NK-92 treated with Interleukin-12 subunit alpha and Interleukin-12 subunit beta, amount 100 ng/mL, for 24 hours (cell line): ENCODE results near the gene INA.

Experiments
- DNase-seq: peaks from one replicate; lab custom pipeline; 2025; lab: John Stamatoyannopoulos, UW

INA gene

DNA sequence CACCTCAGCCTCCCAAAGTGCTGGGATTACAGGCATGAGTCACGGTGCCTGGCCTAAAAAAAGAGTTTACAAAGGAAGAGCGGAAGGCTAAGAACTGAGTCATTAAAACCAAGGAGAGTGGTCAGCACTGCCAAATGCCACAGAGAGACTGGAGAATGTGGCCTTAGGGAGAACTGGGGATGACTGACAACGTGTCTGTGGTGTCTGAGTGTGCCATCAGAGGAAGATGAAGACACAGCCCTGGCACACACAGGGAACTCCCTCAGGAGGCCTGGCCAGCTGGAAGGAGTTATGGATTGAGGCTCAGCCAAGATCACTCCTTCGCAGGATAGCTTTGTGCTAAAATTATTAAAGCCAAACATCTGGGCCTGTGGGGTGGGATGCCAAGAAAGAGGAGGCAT, 3.9 kb upstream of the INA start:
- DNase-seq: no peak

DNA sequence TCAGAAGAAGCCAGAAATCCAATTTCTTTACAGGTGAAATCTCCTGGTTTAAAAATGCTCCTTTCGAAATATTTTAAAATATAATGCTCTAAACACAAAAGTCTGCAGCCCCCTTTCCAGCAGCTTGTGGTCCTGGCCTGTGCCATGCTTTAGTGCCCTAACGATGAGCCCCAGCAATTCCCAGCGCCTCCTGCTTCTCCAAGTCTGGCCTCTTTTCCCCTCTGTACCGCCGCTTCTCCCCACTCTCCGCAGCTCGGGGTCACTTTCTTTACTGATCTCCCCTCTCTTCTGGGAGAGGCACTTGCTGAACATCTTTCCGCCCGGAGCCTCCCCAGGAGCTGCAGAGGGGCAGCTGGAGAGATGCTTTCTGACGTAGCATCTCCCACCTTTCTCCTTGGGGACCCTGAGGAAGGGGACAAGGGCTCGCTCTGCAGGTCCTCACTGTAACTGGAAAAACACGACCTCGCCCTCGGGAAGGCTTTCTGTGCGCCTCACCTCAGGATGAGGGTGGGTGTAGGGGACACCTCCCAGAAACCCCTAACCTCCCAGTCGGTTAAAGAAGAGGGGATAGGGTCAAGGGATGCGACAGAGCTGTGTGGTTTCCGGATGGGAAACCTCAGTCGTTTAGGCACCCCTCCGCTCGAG, 565 bp upstream of the INA start:
- no peak for DNase-seq

DNA sequence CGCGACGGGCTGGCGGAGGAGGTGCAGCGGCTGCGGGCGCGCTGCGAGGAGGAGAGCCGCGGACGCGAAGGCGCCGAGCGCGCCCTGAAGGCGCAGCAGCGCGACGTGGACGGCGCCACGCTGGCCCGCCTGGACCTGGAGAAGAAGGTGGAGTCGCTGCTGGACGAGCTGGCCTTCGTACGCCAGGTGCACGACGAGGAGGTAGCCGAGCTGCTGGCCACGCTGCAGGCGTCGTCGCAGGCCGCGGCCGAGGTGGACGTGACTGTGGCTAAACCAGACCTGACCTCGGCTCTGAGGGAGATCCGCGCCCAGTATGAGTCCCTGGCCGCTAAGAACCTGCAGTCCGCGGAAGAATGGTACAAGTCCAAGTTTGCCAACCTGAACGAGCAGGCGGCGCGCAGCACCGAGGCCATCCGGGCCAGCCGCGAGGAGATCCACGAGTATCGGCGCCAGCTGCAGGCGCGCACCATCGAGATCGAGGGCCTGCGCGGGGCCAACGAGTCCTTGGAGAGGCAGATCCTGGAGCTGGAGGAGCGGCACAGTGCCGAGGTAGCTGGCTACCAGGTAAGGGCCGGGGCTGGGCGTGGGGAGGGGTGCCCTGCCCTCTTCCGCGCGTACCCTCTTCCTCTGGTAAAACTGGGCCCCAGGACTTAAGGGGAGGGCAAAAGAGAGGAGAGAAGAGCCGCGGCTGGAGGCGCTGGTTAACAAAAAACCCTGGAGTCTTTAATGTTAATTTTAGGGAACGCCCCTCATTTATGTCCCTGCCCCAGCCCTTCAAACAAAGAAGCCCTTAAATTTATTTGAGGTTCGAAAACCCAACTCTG, 987 bp downstream of the INA start:
- DNase-seq: no peak

DNA sequence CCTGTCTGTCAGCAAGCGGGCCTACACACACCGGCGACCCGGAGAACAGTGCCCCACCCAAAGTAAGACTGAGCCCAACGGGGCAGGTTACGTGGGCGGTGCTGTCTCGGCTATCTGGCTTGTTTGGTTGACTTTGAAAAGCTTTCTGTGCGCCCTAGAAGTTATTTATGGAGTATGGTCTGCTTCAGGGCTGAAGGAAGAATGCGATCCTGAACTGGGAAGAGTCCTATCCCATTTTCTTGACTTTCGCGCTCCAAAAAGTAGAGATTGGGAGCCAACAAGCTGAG, 1.5 kb downstream of the INA start:
- no peak for DNase-seq

DNA sequence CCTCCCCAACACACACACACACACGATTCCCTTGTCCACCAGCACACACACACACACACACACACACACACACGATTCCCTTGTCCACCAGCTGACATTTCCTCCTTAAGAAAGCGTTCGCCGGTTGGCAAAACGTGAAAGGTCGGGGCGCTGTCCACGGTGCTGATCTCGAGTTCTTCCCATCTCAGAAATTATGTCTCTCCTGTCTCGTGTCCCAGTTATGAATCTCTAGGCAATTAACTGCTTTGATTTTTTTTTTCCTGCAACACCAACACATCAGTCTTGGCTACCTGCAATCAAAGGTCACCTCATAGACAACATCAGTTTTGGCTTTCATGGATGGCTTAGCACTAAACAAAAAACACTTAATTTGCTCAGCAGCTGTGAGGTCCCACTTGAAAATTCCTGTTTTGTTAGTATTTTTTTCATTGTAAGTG, 1.9 kb downstream of the INA start:
- no peak for DNase-seq

DNA sequence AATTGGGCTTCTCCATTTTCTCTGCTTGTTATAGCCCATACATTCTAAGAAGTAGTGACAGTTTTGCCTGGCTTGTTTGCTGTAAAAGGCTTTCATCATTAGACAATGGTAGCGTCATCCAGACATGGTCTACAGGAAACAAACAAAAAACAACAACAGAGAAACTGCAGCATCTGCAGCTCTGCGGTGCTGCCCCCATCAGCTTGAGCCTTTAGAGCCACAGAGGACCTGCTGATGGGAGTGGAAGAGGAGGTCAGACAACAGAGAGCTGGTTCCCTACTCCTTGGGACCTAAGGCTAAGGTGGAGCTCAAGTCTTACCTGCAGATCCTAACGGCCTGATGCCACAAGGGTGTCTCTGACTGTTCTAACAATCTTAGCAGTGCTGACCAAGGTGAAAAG, 3.1 kb downstream of the INA start:
- no peak for DNase-seq

DNA sequence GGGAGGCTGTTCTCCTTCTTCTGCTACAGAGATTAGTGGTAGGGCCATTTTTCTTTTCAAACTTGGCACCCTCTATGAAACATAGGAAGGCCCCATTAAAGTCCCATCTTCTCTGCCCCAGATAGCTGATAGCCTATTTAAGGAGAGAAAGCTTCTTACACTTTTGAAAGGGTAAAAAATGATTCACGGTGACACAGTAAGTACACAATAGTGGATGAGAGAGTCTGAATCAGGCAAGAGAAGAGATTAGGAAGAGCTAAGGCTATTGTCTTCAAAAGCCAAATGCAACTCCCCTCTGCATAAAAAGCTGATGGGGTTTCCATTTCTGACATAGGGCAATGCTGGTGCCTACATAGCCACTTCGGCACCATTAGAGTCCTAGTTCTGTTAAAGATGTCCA, 3.6 kb downstream of the INA start:
- DNase-seq: no peak

DNA sequence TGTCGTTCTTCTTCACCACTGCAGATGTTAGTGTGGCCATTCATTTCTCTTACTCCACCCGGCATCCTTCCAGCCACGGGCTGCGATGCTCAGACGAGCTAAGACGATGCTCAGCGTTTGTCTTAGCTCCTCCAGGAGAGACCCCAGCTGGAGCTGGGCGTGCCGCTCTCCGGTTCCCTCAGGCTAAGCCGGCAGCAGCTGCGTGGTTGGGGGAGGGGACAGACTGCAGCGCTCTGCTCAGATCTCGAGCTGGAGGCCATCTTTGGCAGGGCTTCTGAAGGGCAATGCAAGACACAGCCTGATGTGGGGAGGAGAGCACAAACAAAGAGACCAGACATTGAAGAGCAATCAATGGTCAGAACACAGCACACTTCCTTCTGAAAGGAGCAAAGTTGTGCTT, 4.8 kb downstream of the INA start:
- no peak for DNase-seq

DNA sequence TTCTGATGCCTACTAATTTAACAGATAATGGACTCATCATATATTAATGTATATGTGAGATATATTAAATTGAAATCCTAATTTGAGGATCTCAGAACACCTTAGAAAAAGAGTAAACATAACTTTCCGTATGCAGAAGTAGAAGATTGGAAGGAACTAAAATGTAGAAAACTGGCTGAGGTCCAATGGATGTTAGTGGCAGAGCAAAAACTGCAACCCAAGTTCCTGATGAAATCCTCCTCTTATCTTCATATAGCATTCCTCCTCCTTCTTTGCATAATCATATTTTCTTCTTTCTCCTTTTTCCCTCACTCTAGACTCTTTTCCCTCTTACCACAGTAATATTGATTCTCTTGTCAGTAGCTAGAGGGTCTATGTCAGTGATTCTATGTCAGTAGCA, 6.0 kb downstream of the INA start:
- DNase-seq: no peak

DNA sequence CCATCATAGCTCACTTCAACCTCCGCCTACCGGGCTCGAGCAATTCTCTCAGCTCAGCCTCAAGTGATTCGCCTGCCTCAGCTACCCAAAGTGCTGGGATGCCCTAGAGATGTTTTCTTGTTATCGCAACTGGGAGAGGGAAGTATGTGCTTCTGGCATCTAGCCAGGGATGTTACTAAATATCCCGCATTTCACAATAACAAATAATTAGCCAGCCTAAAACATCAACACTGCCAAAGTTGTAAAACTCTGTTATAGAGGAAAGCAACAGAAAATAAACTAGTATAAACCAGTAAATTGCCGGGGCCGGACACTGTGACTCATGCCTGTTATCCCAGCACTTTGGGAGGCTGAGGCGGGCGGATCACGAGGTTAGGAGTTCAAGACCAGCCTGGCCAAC, 7.2 kb downstream of the INA start:
- DNase-seq: no peak

DNA sequence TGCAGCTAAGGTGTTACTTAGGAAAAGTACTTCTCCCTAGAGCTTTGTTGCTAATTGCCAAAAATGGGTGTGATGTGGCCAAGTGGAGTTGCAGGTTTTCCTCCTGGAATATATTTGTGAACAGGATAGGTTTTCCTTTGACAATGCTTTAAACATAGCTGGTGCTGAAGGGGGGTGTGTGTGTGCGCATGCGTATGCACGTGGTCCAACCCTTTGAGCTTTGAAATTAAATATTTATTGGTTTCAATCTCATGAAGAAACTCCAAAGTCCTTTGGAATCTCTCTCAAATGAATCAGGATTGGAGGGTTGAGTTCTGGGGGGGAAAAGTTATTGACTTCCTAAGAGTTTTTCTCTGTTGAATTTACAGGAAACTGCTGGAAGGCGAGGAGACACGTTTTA, 11.1 kb downstream of the INA start:
- no peak for DNase-seq

DNA sequence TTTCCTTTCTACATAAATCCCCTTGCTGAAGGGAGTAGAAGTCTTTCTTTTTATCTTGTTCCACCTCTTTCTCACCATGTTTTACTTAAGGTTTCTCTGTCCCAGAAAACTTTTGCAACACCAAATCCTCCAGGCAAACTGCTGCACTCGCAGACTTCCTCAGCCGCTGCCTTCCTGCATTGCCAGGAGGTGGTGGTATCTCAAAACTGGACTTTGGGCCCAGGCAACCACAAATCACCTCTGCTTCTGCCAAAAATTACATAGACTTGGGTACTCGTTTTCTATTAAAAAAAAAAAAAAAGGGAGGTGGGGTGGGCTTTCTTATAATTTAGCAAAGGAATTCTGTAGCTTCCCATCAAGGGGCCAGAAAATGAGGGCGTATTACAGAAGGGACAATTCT, 14.7 kb downstream of the INA start:
- DNase-seq: no peak

DNA sequence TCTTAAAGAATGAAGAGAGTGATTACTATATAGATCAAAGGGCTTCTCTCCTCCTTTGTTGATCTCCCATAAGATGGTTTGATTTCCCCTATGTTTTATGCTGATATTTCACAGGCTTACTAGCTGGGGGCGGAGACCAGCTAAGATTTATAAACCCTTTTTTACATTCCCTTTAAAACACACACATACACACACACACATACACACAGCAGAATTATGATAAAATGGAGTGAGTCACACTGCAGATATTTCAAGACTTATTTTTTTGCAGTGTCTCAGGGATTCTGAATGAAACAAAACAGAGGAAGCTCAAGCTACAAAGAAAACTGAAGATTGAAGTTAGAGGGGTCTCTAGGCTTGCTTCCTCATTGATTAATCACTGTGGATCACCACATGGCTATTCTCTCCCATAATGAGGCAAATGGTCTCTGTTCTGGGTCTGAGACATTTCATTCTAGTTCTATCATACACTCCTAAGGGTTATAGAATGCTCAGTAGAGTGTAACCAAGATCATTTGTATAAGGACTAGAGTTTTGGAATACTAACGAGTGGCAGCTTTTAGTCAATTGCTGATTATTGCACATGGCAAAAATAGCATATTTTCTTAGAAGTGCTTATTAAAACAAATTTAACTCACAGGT, 18.6 kb downstream of the INA start:
- DNase-seq: no peak

DNA sequence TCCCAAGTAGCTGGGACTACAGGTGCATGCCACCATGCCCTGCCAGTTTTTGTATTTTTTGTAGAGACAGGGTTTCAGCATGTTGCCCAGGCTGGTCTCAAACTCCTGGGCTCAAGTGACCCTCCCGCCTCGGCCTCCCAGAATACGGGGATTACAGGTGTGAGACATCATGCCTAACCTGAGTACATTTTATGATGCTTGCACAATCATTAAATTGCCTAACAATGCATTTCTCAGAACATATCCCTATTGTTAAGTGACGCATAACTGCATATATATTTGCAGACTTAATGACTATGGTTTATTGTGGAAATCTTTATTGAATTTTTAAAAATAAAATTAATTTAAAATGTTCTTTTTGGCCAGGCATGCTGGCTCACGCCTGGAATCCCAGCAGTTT, 30.7 kb downstream of the INA start:
- no peak for DNase-seq

DNA sequence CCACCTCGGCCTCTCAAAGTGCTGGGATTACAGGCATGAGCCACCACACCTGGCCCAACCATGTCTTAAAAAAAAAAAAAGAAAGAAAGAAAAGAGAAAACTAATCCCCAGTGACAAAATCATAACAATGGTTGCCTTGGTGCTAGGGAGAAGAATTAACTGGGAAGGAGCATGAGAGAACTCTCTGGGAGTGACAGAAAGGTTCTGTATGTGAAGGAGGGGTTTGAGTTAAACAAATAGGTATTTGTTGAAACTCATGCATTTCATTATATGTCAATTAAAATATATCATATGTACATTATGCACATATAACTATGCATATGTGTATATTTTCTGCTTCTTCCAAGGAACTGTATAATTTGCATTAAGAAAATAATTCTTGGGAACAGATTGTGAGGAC, 33.3 kb downstream of the INA start:
- DNase-seq: no peak

DNA sequence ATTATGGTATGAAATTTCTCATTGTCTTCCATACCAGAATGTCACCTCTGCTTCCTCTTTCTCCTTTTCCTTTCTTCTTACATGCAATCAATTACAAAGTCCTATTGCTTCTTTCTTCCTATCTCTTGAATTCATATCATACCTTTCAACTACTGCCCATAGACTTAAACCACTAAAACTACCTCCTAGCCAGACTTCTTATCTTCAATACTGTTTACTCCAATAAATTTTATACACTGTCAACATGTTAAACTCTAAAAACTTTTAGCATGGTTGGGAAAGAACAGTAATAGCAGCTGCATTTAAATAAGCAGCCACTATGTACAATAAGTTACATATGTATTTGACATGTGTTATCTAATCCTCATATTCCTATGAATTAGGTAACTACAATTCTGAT, 39.1 kb downstream of the INA start:
- DNase-seq: no peak

DNA sequence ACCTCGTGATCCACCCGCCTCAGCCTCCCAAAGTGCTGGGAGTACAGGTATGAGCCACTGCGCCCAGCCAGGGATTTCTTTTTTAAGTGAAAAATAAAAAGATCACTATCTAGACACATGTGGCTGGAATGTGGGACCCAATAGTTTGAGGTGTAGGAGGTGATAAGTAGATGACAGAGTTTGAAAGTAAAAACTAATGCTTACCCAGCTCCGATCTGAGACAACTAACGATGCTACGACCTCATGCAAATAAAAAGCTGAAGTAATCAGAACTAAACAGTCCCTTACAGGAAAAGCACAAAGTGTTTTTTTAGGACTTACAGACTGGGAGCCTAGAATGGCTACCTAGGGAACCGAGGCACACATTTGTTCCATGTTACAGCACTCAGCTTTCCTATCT, 51.0 kb downstream of the INA start:
- DNase-seq: no peak

DNA sequence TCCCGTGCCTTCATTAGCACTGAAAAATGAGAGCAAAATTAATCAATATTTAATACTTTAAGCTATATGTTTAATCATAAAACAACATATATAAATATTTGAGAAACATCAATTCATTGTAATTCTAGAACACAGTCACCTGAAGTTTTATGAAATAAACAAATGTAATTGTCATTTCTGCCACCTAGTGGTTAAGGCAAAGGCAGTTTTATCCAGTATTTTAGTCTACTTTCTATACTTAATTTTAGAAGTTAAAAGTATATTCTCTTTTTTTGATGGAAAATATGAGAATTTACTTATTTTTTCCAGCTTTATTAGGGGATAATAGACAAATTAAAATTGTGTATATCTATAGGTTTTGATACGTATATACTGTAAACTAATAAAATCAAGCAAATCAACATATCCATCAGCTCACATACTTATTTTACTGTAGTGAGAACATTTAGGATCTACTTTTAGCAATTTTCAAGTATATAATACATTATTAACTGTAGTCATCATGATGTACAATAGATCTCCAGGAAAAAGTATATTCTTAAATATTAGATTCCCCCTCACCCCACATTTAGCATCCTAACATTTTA, 57.1 kb downstream of the INA start:
- no peak for DNase-seq

DNA sequence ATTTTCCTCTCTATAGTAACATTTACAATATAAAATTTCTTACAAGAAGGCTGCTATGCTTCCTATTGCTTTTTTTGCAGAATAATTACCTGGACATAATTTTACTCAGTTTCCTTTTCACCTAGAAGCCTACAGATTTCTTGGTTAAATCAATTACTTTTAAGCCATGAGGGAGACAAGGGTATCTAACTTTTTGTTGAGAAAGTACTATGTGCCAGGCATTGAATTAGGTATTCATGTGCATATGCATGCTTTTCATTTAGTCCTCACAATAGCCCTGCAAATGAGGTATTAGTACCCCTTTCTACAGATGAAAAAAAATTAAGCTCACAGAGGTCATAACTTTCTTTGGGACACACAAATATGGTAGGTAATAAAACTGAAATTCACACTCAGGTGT, 57.6 kb downstream of the INA start:
- DNase-seq: no peak

DNA sequence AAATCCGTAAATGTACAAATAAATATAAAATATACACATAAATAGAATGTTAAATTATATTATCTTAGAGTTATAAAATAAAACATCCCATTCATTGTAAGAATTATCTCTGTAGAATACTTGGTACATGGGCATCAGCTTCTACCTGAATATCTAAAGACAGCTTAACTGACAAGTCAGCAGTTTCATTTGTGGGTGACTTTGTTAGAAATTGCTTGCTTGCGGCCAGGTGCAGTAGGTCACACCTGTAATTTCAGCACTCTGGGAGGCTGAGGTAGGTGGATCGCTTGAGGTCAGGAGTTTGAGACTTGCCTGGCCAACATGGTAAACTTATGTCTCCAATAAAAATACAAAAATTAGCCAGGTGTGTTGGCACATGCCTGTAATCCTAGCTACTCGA, 59.4 kb downstream of the INA start:
- DNase-seq: no peak
